Lung (tissue), 16 donors: Measurements from ENCODE around the gene CYP4V2. TPM values are rescaled to one million over a fixed set of nuclear protein-coding genes. Genes with fewer than 3 reads are reported as not detected.
A peak's percentile ranks its signal among the peaks of the same experiment; 100 is the strongest.

ENCODE experiments used
- ATAC-seq: fragments of 200-7000 bp; cut with Tn5 transposase; one replicate; pipeline ENCODE4 v1.9.1; 2020; ENCODE audit warnings: moderate number of reproducible peaks; ENCODE audit not compliant: insufficient read depth, low FRiP score
- DNase-seq, 3 donors: peaks; one replicate each; pipeline ENCODE4 v3.0.0-alpha.2; 2013 to 2017
- H3K27ac ChIP-seq, 2 donors: one replicate each; pipeline ENCODE4 v1.5.1; 2013; ENCODE audit warnings: mild to moderate bottlenecking in 2 of 2, moderate library complexity in 2 of 2, control low read depth in 1 of 2, inconsistent platforms in 1 of 2, low read depth in 1 of 2, low read length in 1 of 2
- H3K27me3 ChIP-seq, 3 donors: one replicate each; pipeline ENCODE4 v1.5.1; 2013; ENCODE audit warnings: low read length in 2 of 3; ENCODE audit not compliant: control insufficient read depth in 3 of 3, insufficient read depth in 3 of 3
- H3K36me3 ChIP-seq, 4 donors: one replicate each; pipeline ENCODE4 v1.5.1; 2013; ENCODE audit warnings: low read length in 4 of 4, mild to moderate bottlenecking in 1 of 4, moderate library complexity in 1 of 4; ENCODE audit not compliant: control insufficient read depth in 4 of 4, insufficient read depth in 4 of 4
- H3K4me1 ChIP-seq, 5 donors: one replicate each; pipeline ENCODE4 v1.5.1; 2013; ENCODE audit warnings: low read length in 5 of 5, mild to moderate bottlenecking in 2 of 5, moderate library complexity in 1 of 5; ENCODE audit not compliant: control insufficient read depth in 5 of 5, insufficient read depth in 5 of 5
- H3K4me3 ChIP-seq: one replicate; pipeline ENCODE4 v1.5.1; 2013; ENCODE audit warnings: mild to moderate bottlenecking, control low read depth, moderate library complexity
- H3K9ac ChIP-seq, 2 donors: one replicate each; pipeline ENCODE4 v1.5.1; 2013; ENCODE audit warnings: low read length in 2 of 2, control low read depth in 1 of 2; ENCODE audit not compliant: insufficient read depth in 1 of 2
- H3K9me3 ChIP-seq, 4 donors: one replicate each; pipeline ENCODE4 v1.5.1; 2013; ENCODE audit warnings: low read length in 3 of 4, mild to moderate bottlenecking in 1 of 4, moderate library complexity in 1 of 4; ENCODE audit not compliant: control insufficient read depth in 4 of 4, insufficient read depth in 3 of 4
- WGBS, 2 donors: extraction: QIAGEN DNeasy Blood & Tissue Kit; methylation state at CpG; one replicate each; pipeline ENCODE4 v1.1.7; 2013; 5-methylcytosine and 5-hydroxymethylcytosine counted together
- long read RNA-seq, 5 donors: transcript quantifications; one replicate each; lab custom pipeline, GENCODE V29; 2026
- polyA plus RNA-seq, 2 donors: library from polyadenylated mRNA; stranded (reverse); fragments of 200-250 nt; gene quantifications; one replicate each; pipeline ENCODE4 v1.2.1, GENCODE V29; 2013
- total RNA-seq, 2 donors: library from RNA; depleted of rRNA in 1 of 2; stranded (reverse); fragments of >200 nt in 1 of 2; gene quantifications; one replicate each; pipeline ENCODE4 v1.2.1, GENCODE V29; 2014 to 2021
- TF ChIP-seq, protein P1 (sequence below): IDR thresholded peaks from 2 replicates; pipeline ENCODE4 v1.5.1; 2012; ENCODE audit warnings: mild to moderate bottlenecking; ENCODE audit errors: control extremely low read depth, extremely low read depth
- donor health status: control.
- donor health status: control.
- donor health status: Bipolar disorder and iron deficiency.
- donor health status: healthy.
- donor health status: DM: yes; HTN: yes; CAD: no.

Gene CYP4V2
- total RNA-seq (10 to 100 TPM; 28.5 to 36.2 TPM), polyA plus RNA-seq (10 to 100 TPM; 13.4 to 17.4 TPM)
- long read RNA-seq, donor 1: 0 reads
- long read RNA-seq, donor 2: 0 reads
- long read RNA-seq, donor 3: 0 reads
- long read RNA-seq, donor 4: 0 reads
- long read RNA-seq, donor 5, partial matches to known transcripts: 9 of 10 reads
- long read RNA-seq, donor 5, other reads (novel, unspliced or antisense): 0 of 10 reads

DNA sequence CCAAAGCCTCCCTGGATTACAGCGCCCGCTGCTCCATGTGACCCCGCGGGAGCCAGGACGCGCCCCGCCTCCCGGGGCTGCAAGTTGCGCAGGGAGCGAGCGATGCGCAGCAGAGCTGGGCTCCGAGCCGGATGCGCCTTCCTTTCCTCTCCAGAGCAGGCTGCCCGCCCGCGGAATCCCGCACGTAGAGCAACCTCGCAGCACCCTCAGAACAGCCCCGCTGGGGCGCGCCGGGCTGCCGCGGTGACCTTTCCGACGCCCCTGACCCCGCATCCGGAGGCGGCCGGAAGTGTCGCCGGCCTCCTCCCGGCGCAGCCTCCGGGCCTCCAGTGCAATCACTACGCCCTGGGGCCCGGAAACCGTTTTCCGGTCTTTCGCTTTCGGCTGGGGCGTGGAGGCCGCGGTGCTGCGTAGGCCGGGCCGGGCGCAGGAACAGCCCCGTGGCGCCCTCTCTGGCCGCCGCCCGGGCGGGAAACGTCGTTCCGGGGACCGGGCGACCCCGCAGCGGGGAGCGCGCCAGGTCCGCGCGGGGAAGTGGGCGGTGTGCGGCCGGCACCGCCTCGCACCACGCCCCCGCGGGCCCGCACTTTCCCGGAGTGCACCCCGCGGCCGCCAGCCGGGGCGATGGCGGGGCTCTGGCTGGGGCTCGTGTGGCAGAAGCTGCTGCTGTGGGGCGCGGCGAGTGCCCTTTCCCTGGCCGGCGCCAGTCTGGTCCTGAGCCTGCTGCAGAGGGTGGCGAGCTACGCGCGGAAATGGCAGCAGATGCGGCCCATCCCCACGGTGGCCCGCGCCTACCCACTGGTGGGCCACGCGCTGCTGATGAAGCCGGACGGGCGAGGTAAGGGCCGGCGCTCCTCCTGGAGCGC is at the start of gene CYP4V2:
TSS of gene CYP4V2 (plus strand) at position 368 of the 866 bp plus-strand sequence. CDS start at position 625, 257 bp downstream.
- 0% methylated on average over 79 to 107 of the region's 107 CpGs for WGBS, 2 donors

DNA sequence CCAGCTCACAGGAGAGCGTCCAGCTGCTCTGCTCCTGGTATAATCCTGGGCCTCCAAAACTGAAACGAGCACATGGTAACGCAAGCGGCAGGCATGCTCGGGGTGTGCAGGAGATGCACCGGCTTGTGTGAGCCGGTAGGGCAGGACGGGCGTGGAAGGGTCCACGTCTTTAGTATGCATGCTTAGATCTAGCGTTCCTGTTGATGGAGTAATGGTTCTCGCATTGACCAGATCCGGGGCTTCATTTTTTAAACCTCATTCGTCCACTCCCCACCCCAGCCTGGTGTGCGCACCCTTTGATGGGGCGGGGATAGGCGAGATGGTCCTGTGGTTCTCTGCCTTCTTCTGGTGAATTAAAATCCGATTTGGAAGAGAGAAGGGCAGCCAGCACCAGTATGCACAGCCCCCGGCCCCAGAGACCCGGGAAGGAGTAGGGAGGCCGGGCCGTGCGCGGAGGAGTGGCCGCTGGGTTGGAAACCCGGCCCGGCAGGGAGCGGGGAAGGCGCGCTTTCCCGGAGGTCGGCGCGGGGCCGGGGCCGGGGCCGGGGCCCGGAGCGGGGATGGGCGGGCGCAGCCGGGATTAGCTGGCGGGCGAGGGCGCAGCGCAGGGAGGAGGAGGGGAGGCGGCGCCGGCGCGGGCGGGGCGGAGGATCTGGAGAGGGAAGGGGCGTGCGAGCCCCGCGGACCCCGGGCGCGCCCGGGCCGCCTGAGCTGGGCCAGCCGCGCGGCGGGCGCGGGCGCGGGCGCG is 47.0 kb upstream of the CYP4V2 start:
- DNase-seq (peak; percentile 85 to 89 (median 88)), ATAC-seq (peak; percentile 71)
- peak overlapping the region; percentile 60 for H3K4me3 ChIP-seq
- H3K36me3 ChIP-seq: no peaks in the 10 kb centered on the region
- H3K9me3 ChIP-seq: no peaks in the 10 kb centered on the region
- peak overlapping the region in 1 of 2 donors; percentile 92 for H3K27ac ChIP-seq
- WGBS, 2 donors: 1 to 2% methylated on average over 57 to 70 of the region's 72 CpGs
- H3K27me3 ChIP-seq: no peaks in the 10 kb centered on the region
- peaks cover 0 to 18% (median 4%) of the 10 kb centered on the region in 5 donors for H3K4me1 ChIP-seq
- TF ChIP-seq, protein P1, sequence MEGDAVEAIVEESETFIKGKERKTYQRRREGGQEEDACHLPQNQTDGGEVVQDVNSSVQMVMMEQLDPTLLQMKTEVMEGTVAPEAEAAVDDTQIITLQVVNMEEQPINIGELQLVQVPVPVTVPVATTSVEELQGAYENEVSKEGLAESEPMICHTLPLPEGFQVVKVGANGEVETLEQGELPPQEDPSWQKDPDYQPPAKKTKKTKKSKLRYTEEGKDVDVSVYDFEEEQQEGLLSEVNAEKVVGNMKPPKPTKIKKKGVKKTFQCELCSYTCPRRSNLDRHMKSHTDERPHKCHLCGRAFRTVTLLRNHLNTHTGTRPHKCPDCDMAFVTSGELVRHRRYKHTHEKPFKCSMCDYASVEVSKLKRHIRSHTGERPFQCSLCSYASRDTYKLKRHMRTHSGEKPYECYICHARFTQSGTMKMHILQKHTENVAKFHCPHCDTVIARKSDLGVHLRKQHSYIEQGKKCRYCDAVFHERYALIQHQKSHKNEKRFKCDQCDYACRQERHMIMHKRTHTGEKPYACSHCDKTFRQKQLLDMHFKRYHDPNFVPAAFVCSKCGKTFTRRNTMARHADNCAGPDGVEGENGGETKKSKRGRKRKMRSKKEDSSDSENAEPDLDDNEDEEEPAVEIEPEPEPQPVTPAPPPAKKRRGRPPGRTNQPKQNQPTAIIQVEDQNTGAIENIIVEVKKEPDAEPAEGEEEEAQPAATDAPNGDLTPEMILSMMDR: no peak
- H3K9ac ChIP-seq: peak overlapping the region in 1 of 2 donors; percentile 70

More for the DNA sequence above, at the start of gene CYP4V2:
- DNase-seq: peak; percentile 79 to 83 (median 83)
- Histone ChIP-seq H3K27me3 (no peaks in the 10 kb centered on the region), H3K9me3 (no peaks in the 10 kb centered on the region), H3K4me1 (peaks cover 0 to 20% (median 4%) of the 10 kb centered on the region in 5 donors), H3K9ac (peak within 1 kb of the TSS; percentile 34 to 93), H3K27ac (peak within 1 kb of the TSS; percentile 99), H3K4me3 (peak within 1 kb of the TSS; percentile 77), H3K36me3 (peaks cover 2 to 8% (median 3%) of the 10 kb centered on the region in 4 donors)
- TF ChIP-seq, protein P1: no peak
- ATAC-seq: peak; percentile 94

DNA sequence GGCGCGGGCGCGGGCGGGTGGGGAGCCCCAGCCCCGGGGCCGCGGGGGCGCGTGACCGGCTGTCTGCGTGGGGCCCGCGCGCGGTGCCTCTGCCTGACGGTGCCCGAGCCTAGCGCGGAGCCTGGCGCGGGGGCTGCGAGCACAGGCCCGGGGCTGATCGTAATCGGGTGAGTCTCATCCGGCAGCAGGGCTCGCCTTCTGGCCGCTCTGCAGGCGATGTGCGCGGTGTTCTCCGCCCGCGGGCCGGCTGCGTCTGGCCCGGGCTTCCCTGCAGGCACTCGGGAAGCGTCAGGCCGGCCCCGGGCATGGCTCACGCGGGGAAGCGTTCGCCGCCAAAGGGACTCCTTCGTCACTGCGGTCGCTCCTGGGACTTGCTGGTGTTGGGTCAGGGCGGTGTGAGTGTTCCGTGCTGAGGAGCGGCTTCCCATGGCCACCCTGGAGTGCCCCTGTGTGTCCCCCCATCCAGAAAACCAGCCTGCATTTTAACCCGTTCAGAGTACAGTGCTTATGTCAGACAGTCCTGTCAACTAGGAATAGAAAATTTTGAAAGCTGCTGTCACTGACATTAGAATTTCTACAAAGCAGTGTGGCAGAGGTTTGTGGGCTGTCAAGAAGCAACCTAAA is 46.3 kb upstream of the CYP4V2 start:
- H3K9ac ChIP-seq: peak overlapping the region in 1 of 2 donors; percentile 36
- H3K4me1 ChIP-seq: peaks cover 0 to 24% (median 4%) of the 10 kb centered on the region in 5 donors
- DNase-seq (peak; percentile 72 to 77 (median 74)), ATAC-seq (peak; percentile 42)
- peak overlapping the region; percentile 60 for H3K4me3 ChIP-seq
- no peaks in the 10 kb centered on the region for H3K27me3 ChIP-seq
- peak overlapping the region; percentile 70 to 81 for H3K27ac ChIP-seq
- no peaks in the 10 kb centered on the region for H3K36me3 ChIP-seq
- 1% methylated on average over 31 to 54 of the region's 54 CpGs for WGBS, 2 donors
- no peaks in the 10 kb centered on the region for H3K9me3 ChIP-seq
- TF ChIP-seq, protein P1: no peak
